Activated T-helper 1 cell treated with anti-CD3 and anti-CD28 coated beads, Interleukin-2, amount 50 U/mL, for 16 hours (primary cell): ENCODE data around the gene UBE4B.
"Not testable (repeated sequence)": the region's sequence is repeated elsewhere in the genome, so short reads cannot be mapped to it uniquely, and the experiment has no call there.

Experiments used
- DNase-seq, 2 donors: peaks; one replicate each; pipeline ENCODE4 v3.0.0-alpha.2; 2020; ENCODE audit warnings: low read depth in 1 of 2, low spot score in 1 of 2

The UBE4B gene

DNA sequence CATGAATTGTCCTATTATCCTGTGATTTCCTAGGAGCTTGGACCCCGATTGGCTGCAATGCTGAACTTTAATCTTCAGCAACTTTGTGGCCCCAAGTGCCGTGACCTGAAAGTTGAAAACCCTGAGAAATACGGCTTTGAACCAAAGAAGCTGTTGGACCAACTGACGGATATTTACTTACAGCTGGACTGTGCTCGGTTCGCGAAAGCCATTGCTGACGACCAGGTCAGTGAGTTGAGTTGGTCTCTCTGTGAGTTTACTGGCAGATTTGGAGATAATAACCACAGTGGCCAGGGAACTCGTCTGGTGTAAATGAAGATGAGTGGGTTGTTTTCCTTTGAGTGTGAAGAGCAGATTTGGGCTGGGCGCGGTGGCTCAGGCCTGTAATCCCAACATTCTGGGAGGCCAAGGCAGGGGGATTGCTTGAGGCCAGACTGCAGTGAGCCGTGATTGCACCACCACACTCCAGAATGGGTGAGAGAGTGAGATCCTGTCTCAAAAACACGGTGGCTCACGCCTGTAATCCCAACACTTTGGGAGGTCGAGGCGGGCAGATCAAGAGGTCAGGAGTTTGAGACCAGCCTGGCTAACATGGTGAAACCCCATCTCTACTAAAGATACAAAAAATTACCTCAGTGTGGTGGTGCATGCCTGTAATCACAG is 138.5 kb downstream of the UBE4B start:
- no peak for DNase-seq

DNA sequence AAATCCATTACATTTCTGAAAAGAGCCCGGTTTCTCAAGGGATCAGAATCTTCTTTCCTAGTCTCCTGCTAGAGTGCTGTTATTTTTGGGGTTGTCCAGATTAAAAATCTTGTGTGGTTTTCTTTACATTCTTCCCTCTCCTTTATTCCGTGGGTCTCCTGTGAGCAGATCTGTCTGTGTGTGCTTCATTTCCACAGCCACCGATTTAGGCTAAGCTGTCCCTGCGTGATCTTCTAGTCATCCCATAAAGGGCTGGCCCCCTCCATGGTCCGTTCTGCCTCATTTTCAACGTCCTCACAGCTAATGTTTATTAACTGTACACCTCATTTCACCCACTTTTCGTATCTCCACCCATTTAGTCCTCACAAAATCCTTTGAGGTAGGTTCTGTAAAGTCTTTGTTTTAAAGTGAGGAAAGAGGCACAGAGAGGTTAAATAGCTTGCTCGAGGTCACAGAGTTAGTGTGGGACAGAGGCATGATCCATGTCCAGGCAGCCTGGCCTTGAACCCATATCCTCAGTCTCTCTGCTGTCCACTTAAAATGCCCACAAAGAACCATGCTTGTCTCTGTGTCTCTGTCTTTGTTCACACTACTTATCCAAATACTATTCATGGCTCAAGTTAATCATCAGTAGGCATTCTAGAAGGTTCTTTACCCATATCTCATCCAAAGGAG is 139.4 kb downstream of the UBE4B start:
- no peak for DNase-seq

DNA sequence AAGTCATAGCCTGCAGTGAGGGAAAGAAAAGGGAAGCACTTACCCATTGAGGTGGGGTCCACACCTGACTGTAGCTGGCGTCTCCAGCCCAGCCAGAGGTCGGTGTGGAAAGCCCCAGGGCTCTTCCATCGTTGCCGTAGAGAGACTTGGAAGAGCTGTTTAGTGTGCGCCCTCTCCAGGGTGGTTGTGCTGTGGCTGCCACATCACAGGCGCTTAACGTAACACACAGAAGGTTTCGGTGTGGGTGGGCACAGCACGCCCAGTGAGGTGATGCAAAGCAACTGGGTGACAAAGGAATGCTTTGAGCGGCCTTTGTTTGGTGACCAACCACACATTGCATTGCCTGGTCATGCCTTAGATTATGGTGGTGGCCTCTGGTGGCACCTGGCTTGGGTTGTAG is 140.8 kb downstream of the UBE4B start:
- no peak for DNase-seq

DNA sequence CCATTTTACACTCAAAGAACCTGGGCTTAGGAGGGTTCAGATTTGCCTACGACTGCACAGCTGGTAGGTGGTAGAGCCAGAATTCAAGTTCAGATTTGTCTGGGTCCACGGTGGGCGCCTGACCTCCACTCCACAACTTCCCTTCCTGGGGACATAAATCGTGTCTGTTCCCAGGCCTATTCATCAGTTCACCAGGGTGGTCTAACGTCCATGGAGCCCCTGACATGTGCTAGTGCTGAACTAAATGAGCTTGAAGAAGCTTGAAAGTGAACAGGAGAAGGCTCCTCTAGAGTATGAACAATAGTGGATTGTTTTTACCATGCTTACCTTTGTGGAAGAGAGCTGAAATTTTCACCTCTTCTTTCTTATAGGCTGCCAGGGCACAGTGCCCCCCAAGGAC is 145.1 kb downstream of the UBE4B start:
- DNase-seq, result no peak

DNA sequence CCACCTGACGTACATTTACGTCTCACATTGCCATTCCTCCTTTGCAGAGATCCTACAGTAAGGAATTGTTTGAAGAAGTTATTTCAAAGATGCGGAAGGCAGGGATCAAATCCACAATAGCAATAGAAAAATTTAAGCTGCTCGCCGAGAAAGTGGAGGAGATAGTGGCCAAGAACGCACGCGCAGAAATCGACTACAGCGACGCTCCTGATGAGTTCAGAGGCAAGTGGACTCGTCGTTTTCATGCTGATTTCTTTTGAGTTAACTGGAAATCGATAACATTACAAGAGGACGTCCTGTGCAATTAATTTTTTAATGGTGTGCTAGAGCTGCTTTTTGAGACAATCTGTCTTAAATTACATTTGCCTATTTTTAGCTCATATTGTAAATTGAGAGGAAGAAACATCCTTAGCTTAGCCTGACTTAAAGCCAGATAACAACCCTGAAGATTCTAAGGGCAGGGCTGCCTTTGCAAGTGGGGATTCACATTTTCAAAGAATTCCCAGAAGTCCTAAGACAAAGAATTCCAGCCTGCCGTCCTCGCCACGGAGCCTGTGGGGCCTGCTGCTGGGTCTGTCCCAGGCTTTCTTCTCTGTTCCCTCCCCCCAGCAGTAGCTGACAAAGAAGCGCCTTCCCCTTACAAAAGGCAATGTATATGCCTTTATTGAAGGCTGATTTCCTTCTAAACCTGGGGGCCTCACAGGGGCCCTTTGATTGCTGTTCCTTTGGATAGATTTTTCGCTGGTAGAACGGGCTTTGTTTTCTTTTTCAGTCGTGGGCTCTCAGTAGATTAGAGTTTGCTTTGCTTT is 146.0 kb downstream of the UBE4B start:
- DNase-seq, result no peak

DNA sequence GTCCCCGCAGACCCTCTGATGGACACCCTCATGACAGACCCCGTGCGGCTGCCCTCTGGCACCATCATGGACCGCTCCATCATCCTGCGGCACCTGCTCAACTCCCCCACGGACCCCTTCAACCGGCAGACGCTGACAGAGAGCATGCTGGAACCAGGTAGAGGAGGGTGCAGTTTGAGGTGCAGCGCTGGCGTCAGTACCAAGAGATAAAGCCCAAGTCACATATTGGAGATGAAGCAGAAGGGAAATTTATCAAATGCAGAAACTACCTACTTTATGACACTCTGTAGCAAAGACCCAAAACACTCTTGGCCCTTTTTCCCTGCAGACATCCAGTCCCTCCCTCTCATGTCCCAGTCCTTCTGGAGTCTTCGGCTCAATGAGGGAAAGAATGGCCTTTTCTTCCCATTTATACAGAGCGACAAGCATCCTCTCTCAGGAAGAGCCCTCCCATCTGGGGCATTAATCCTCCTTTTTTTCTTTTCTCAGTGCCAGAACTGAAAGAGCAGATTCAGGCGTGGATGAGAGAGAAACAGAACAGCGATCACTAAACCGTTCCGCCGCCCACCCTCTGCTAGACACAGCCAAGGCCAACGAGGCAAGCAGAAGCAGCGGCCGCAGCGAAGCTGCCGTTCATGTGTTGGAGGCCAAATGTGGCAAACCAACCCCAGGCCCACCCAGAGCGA is 146.8 kb downstream of the UBE4B start:
- DNase-seq, result no peak

DNA sequence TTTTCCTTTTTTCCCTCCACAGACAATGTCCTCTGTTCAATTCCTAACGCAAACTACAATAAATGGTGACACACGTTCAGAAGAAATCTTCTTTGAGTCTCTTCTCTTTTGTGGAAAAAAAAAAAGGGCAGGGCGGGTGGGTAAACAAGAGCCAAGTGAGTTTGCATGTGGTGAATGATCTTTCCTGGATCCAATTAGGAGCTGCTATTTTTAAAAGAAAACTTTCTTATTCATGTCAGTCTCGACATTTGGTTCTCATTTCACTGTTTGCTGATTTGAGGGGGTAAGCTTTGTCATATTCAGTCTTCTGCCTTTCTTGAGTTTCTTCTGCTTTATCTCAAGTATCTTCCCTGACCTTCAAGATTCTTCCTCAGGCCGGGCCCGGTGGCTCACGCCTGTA is 148.4 kb downstream of the UBE4B start:
- no peak for DNase-seq

DNA sequence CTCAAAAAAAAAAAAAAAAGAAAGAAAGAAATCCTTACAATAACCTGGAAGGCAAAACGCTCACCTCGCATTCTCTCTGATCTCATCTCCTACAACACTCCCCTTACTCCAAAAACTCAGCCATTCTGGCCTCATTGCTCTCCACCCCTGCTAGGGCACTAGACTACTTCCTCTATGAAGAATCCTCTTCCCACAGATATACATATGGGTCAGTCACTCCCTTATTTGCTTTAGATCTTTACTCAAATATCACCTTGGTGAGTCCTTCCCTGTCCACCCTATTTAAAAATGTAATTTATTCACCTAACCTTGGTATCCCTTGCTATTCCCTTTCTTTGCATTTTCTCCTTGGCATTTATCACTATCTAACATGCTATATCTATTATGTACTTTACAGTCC is 153.0 kb downstream of the UBE4B start:
- no peak for DNase-seq

DNA sequence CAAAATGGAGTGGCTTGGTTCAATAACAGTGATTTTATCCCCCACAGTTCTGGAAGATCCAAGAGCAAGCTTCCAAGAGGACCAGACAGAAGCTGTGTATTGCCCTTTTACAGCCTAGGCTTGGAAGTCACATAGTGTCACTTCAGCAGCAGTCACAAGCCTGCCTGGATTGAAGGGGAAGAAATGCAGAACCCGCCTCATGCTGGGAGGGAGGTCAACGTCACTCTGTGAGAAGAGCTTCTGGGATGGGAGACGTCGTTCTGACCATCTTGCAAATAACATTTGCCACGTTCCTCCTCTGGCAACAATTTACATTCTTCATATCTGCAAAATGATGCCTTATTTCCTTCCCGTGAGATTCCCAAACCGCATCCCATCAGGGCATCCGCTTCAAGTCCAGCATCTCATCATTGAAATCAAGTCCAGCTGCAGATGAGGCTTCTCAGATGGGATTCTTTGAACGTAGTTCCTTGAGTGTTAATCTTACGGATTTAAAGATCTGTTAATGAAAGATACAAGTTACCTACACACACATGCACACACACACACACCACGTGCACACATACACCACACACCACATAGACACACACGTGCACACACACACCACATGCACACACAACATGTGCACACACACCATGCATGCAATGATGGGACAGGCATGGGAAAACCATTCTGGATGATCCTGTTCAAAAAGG is 153.7 kb downstream of the UBE4B start:
- no peak for DNase-seq

DNA sequence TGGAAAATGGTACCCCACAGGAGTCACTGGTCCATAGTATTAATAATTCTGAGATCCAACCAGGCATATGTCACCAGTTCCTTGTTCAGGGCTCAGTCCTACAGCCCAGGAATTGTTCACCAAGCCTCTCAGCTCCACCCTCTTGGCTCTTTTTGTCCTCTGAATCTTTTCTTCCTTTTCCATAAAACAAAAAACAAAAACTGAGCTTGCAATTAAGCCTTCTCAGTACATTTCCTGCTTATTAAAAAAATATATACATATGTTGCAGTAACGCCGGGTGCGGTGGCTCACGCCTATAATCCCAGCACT is 154.2 kb downstream of the UBE4B start:
- no peak for DNase-seq

DNA sequence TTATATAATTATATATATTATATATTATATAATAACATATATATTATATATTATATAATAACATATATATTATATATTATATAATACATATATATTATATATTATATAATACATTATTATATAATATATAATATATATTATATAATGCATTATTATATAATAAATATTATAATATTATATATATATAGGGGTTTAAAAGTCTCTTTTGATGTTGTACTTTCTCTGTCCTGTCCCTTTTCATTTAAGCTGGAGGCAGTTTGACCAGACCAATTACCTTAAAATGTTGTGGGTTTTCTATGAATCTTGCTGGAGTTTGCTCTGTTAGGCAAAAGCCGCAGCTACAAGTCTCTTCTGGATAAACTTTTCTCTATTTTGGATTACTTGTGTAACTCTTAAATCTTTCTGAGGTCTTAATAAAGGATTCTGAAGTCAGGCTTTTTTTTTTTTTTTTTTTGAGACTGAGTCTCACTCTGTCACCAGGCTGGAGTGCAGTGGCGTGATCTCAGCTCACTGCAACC is 155.4 kb downstream of the UBE4B start:
- no peak for DNase-seq

DNA sequence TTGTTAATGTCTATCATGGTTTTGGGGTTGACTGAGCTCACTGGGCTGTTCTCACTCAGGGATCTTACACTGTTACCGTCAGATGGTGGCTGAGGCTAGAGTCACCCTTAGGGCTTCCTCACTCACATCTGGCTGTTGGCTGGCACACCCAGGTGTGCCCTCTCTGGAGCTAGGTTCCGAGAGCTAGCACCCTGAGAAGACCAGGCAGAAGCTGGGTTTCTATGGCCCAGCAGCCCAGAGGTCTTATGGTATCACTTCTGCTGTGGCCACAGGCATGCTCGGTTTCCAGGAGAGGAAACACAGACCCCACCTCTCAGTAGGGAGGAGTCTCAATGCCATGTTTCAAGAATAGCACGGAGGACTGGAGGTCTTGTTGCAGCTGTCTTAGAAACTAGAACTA is 156.9 kb downstream of the UBE4B start:
- DNase-seq, result no peak

DNA sequence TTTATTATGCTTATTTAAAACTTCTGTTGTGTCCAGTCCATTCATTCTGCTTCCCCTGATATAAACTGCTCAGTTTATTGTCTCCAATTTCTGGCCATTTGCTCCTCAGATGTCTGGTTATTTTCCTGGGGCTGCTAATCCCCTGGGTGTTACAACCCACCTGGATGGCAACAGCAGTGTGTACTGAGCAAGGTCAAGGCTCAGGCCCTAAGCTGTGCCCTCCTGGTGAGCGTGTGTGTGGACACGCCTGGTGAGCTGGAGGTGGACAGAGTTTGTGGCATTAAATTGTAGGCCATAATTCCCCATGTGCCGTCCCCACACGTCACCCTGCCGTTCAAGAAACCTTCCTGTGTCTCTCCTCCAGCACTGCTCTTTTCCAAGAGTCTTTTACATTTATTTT is 159.5 kb downstream of the UBE4B start:
- DNase-seq, result no peak

DNA sequence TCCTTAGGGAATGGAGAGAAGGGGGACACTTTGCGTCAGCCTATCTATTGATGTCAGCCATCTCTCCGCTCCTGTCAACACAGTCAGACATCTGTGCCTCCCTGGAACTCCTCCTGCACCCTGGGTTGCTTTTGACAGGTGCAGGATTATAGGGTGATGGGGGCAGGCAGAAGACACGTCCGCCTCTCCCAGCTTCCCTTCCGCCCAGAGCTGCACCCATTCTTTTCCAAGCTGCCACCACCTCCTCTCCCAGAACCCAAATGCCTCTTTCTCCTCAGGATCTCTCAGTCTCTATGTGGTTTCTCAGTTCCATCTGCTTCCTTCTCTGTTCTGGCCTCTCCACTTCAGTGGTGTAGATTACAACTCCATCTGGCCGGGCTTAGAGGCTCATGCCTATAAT is 160.5 kb downstream of the UBE4B start:
- no peak for DNase-seq

DNA sequence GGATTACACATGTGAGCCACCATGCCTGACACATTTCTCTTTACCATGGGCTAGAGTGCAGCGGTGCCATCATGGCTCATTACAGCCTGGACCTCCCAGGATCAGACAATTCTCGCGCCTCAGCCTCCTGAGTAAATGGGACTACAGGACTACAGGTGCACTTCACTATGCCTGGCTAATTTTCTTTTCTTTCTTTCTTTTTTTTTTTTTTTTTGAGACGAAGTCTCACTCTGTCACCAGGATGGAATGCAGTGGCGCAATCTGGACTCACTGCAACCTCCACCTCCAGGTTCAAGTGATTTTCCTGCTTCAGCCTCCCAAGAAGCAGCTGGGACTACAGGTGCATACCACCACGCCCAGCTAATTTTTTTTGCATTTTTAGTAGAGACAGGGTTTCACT is 162.8 kb downstream of the UBE4B start:
- DNase-seq, result no peak

DNA sequence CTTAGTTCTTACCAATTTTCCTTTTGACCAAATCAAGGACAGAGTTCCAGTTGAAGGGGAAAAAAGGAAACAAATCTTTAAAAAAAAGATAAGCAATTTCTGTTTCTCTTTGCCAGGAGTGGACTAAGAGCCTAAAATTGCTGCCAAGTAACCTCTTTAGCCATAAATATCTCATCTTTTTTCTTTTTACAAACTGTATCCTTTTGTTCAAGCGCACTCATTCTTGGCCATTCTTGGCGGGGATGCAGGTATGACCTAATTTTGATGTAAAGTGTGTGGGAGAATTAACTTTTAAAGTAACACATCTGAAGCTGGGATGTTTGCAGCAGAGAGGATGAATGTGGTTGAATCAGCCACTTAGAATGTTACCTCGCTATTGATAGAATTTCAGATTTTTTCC is 164.2 kb downstream of the UBE4B start:
- no peak for DNase-seq

DNA sequence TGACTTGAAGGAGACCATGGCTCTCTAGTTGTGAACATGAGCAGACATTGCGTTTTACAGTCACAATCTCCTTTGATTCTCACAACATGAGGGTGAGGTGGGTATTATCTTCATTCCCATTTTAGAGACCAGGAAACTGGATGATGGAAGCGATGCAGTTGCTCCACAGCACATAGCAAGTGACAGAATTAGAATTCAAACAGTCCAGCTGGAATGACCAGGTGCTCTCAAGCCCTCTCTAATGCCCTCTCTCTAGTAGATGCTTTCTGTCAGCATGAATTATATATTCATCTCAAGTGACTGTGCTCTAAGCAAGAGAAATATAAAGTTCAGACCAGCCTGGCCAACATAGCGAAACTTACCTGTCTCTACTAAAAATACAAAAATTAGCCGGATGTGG is 167.9 kb downstream of the UBE4B start:
- no peak for DNase-seq

DNA sequence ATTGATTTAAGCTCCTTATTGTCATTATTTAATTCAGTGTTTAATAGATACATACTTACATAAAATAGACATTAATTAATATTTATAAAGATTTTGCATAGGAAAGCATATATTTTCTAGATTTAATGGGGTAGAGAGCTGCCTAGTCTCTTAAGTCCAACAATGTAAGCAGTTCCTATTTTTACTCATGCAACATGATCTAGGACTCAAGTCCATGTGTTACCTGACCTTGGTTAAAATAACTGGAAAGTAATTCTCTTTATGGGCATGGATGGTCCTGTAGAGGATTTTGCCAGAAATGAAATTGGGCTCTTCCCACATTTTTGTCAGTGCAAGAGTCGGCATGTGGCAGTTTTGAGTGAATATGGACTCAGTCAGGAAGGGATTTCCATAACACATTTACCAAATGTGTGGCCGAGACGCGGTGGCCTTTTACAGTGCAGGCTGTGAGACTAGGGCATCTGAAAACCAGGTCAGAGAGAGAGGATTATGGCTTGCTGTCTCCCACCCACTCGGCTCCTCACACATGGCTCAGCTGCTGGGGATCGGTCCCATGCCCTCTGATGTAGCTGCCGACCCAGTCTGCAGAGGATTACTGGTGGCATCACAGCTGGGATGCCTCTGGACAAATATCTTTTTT is 171.4 kb downstream of the UBE4B start:
- DNase-seq, result no peak

DNA sequence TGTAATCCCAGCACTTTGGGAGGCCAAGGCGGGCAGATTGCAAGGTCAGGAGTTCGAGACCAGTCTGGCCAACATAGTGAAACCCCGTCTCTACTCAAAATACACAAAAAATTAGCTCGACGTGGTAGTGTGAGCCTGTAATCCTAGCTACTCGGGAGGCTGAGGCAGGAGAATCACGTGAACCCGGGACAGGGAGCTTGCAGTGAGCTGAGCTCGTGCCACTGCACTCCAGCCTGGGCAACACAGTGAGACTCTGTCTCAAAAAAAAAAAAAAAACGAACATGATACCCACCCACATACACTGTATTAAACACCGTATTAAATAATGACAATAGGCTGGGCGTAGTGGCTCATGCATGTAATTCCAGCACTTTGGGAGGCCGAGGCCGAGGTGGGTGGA is 172.4 kb downstream of the UBE4B start:
- DNase-seq, result not testable (repeated sequence)

DNA sequence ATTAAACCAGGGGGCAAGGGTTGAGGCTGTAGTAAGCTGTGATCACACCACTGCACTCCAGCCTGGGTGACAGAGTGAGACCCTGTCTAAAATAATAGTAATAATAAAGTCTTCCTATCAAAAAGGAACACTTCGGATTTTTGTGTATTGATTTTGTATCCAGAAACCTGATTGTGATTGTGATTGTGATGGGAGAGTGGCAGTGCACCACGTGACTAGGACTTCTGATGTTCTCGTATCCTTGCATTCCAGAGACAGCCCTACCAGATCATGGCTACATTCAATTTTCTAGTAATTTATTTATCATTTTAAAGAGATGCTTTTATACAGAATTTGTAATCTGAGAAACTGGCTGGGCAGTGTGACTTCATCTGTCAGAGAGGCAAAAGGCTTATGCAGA is 175.1 kb downstream of the UBE4B start:
- DNase-seq, result no peak

DNA sequence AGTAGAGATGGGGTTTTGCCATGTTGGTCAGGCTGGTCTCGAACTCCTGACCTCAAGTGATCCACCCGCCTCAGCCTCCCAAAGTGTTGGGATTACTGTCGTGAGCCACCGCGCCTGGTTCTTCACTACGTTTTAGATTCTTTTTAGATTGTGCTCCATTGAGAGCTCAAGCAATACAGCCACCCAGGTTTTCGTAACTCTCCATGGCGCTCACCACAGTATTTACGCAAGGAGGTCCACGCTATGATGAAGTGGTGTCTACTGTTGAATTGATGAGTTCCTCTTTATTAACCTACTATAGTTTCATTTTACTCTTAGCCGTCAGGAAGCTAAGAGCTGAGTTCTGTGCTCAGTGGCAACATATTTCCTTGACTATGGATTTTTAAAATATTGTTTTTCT is 175.8 kb downstream of the UBE4B start:
- DNase-seq, result no peak
